ENCODE data around the gene STK33. TPM values are rescaled to one million over a fixed set of nuclear protein-coding genes. Genes with fewer than 3 reads are reported as not detected.

The STK33 gene
- total RNA-seq, 2 donors from 2014 or later: 2.9 to 14.6 TPM

DNA sequence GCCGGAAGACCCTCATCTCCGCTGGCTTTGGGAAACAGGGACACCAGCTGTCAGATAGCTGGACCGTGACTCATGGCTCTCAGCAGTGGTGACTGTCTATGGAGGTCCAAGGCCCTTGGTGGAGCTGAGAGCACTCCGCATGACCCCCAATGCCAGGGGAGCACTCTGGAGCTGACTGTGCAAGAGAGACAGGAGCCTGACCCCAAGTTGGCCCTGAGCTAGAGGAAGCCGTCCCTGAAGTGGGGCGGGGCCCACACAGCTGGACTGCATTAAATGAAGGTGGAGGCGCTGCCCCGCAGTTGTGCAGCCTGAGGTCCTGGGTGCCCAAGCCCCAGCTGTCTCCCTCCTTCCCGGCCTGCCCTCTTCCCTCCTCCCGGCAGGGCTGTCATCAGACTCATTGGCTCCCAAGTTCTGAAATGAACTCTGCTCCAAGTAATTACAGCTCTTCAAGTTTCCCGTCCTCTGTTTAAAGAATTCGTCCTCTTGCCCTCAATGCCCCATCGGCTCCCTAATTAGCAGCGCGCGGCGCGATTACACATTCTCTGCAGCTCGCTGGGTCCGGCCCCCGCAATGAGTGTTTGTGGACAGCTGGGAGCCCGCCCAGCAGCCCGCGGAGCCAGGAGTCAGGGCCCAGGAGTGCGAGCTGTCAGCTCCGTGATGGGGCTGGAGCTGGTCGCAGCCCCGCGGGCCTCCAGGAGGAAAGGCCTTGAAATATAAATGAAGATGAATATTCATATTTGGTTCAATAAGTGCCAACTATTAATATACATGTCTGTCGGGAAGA lies 237.1 kb downstream of the STK33 start:
- Histone ChIP-seq H3K36me3 (no peaks in the 10 kb centered on the region), H3K9me3 (no peaks in the 10 kb centered on the region), H3K4me3 (no peak overlapping the region), H3K27me3 (replicated peaks; ENCODE audit: insufficient read depth) (no peaks in the 10 kb centered on the region), H3K4me1 (replicated peaks) (no peaks in the 10 kb centered on the region), H3K27ac (no peak overlapping the region)
- WGBS: 71% methylated on average over 30 of the region's 30 CpGs
- TF ChIP-seq, protein P1, sequence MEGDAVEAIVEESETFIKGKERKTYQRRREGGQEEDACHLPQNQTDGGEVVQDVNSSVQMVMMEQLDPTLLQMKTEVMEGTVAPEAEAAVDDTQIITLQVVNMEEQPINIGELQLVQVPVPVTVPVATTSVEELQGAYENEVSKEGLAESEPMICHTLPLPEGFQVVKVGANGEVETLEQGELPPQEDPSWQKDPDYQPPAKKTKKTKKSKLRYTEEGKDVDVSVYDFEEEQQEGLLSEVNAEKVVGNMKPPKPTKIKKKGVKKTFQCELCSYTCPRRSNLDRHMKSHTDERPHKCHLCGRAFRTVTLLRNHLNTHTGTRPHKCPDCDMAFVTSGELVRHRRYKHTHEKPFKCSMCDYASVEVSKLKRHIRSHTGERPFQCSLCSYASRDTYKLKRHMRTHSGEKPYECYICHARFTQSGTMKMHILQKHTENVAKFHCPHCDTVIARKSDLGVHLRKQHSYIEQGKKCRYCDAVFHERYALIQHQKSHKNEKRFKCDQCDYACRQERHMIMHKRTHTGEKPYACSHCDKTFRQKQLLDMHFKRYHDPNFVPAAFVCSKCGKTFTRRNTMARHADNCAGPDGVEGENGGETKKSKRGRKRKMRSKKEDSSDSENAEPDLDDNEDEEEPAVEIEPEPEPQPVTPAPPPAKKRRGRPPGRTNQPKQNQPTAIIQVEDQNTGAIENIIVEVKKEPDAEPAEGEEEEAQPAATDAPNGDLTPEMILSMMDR (IDR thresholded peaks at IDR 0.05): no peak
- no peak for TF ChIP-seq POLR2A (IDR thresholded peaks at IDR 0.05)
- TF ChIP-seq POLR2AphosphoS5 (IDR thresholded peaks at IDR 0.05): no peak
- DNase-seq (ENCODE audit: low spot score): no peak
- intact Hi-C loops (cut with DNase I): no loop called here

DNA sequence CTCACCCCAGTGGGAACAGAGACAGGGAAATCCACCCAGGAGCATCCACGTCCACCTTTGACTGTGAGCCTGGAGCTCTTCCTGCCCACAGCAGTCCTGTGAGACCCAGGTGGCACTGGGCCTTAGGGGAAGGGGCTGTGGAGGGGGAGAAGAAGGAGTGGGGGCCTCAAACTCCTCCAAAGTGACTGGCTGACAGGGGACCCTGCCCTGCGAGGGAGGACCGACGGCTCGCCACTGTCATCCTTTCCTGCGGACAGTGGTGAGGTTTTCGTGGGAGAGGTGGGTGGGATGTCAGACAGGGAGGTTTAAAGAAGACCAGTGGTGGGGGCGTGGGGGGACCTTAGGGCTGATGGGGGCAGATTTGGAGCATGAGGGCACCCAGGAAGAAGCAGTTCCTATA lies 237.8 kb downstream of the STK33 start:
- DNase-seq (ENCODE audit: low spot score): no peak
- no peak for TF ChIP-seq POLR2A (IDR thresholded peaks at IDR 0.05)
- TF ChIP-seq, protein P1 (IDR thresholded peaks at IDR 0.05): no peak
- TF ChIP-seq POLR2AphosphoS5 (IDR thresholded peaks at IDR 0.05): no peak
- no peak overlapping the region for H3K4me3 ChIP-seq
- no peaks in the 10 kb centered on the region for H3K9me3 ChIP-seq
- intact Hi-C loops (cut with DNase I): no loop called here
- 92% methylated on average over 8 of the region's 8 CpGs for WGBS
- H3K36me3 ChIP-seq: no peaks in the 10 kb centered on the region
- H3K27ac ChIP-seq: no peak overlapping the region
- H3K4me1 ChIP-seq (replicated peaks): no peaks in the 10 kb centered on the region
- H3K27me3 ChIP-seq (replicated peaks; ENCODE audit: insufficient read depth): no peaks in the 10 kb centered on the region

DNA sequence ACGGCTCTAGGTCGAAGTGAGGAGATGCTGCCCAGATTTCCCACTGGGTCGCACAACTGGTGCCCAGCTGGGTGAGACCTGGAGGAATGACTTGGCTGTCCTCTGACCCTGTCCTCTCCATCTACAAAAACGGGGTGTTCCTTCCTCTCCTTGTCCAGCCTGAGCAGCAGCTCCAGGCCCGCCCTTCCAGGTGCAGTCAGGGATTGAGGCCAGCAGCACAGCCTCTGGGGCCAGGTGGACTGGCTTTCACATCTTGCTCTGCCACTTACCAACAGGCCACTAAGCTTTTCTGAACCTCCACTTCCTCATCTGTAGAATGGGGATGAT lies 238.6 kb downstream of the STK33 start:
- Histone ChIP-seq H3K4me3 (no peak overlapping the region), H3K9me3 (no peaks in the 10 kb centered on the region), H3K27ac (no peak overlapping the region), H3K36me3 (no peaks in the 10 kb centered on the region), H3K4me1 (replicated peaks) (no peaks in the 10 kb centered on the region), H3K27me3 (replicated peaks; ENCODE audit: insufficient read depth) (no peaks in the 10 kb centered on the region)
- intact Hi-C loops (cut with DNase I): no loop called here
- TF ChIP-seq, protein P1 (IDR thresholded peaks at IDR 0.05): no peak
- TF ChIP-seq POLR2A (IDR thresholded peaks at IDR 0.05) (no peak), POLR2AphosphoS5 (IDR thresholded peaks at IDR 0.05) (no peak)
- WGBS: 82% methylated on average over 5 of the region's 5 CpGs
- DNase-seq (ENCODE audit: low spot score): no peak

DNA sequence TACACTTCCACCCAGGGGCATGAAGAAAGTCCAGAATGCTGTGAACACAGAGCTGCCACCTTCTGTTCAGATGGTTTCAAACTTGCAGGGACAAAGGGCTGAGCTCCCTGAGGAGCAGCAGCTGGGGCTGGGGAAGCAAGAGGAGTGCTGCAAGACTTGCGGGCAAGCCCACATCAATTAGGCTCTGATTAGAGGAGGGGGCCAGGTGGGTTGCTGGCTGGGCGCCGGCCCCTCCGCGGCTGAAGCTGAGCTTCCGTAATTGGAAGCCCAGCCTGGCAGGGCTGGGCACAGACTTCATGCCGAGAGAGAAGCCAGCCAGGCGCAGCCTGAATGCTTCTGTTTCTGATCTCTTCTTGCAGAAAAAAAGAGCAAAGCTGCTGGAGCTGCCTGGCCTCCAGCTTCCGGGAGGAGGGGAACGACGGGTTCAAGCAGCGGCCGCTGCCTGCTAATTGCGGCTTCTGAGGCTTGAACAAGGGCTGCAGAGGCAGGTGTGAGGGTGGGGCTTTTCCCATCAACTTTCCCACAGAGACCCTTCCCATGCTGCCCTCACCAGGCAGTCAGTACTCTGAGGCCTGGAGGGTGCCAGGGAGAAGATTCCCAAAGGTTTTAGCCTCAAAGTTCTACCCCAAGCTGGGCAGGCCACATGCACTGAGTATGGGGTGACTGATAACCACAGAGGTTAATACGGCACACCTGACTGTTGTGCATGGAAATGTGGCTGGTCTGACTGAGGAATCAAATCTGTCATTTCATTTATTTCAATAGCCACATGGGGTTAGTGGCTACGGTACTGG lies 239.2 kb downstream of the STK33 start:
- Histone ChIP-seq H3K36me3 (no peaks in the 10 kb centered on the region), H3K4me3 (no peak overlapping the region), H3K9me3 (no peaks in the 10 kb centered on the region), H3K27me3 (replicated peaks; ENCODE audit: insufficient read depth) (no peaks in the 10 kb centered on the region), H3K4me1 (replicated peaks) (no peaks in the 10 kb centered on the region), H3K27ac (no peak overlapping the region)
- 8% methylated on average over 16 of the region's 16 CpGs for WGBS
- intact Hi-C loops (cut with DNase I): no loop called here
- TF ChIP-seq, protein P1 (IDR thresholded peaks at IDR 0.05): peak in 1 of 4 experiments; percentile 10
- no peak for TF ChIP-seq POLR2A (IDR thresholded peaks at IDR 0.05)
- no peak for TF ChIP-seq POLR2AphosphoS5 (IDR thresholded peaks at IDR 0.05)
- no peak for DNase-seq (ENCODE audit: low spot score)

Measured in prostate gland (tissue), 2 donors.